GM12891 (cell line): Measurements from ENCODE around the gene COPS8.

Source experiments
- DNase-seq: peaks from one replicate; pipeline ENCODE4 v3.0.0; 2011; ENCODE audit warnings: low spot score; ENCODE audit not compliant: insufficient read length
- FAIRE-seq: peaks from 2 replicates; lab custom pipeline; 2011; peaks lifted over from hg19 to GRCh38; lab: Jason Lieb, UNC
- PAX5 ChIP-seq: IDR thresholded peaks from 2 replicates; pipeline ENCODE4 v1.6.1; 2011; ENCODE audit warnings: low read length, moderate library complexity, mild to moderate bottlenecking; ENCODE audit not compliant: insufficient read depth, severe bottlenecking
- POLR2A ChIP-seq: IDR thresholded peaks from 2 replicates; pipeline ENCODE4 v1.6.1; 2011; ENCODE audit warnings: low read depth, low read length, control low read depth
- POLR2AphosphoS5 ChIP-seq: IDR thresholded peaks from 2 replicates; pipeline ENCODE4 v1.6.1; 2011; ENCODE audit warnings: low read depth, low read length, control low read depth
- POU2F2 ChIP-seq: IDR thresholded peaks from 2 replicates; pipeline ENCODE4 v1.6.1; 2011; ENCODE audit warnings: low read depth, mild to moderate bottlenecking, control low read depth, low read length, moderate library complexity
- SPI1 ChIP-seq: IDR thresholded peaks from 2 replicates; pipeline ENCODE4 v1.6.1; 2011; ENCODE audit warnings: low read depth, low read length, control low read depth
- TAF1 ChIP-seq: IDR thresholded peaks from 2 replicates; pipeline ENCODE4 v1.6.1; 2011; ENCODE audit warnings: low read depth, low read length, control low read depth

COPS8 gene

GRCh38 chr2:237051861-237052260 lies 33.8 kb upstream of the COPS8 start:
- no peak for TF ChIP-seq POLR2AphosphoS5
- TF ChIP-seq POU2F2, result no peak
- no peak for TF ChIP-seq PAX5
- TF ChIP-seq TAF1, result no peak
- TF ChIP-seq SPI1, result no peak
- TF ChIP-seq POLR2A, result no peak
- FAIRE-seq (no peak), DNase-seq (no peak)

DNA sequence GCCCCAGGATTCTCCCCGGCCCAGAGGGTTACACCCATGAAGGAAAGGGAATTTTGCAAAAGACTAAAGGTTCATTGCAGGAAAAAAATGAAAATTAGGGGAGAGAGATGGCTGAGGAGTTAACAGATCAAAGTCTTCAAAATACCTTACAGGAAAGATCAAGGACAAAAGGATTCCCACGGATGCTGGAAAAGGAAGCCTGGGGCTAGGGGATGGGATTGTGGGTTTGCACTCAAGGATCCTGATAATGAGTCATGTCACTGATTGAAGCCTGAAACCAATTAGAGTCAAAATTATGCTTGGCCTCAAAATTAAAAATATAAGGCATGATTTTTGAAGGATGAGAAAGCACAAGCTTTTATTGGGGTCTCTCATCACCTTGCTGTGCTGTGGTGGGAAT lies 32.6 kb upstream of the COPS8 start:
- TF ChIP-seq POLR2AphosphoS5, result no peak
- TF ChIP-seq PAX5, result no peak
- no peak for TF ChIP-seq TAF1
- no peak for TF ChIP-seq POLR2A
- TF ChIP-seq POU2F2, result no peak
- TF ChIP-seq SPI1, result no peak
- DNase-seq (no peak), FAIRE-seq (no peak)

- no peak for TF ChIP-seq POU2F2
- no peak for TF ChIP-seq SPI1
- TF ChIP-seq PAX5, result no peak
- no peak for TF ChIP-seq POLR2A
- no peak for TF ChIP-seq TAF1
- no peak for FAIRE-seq
- no peak for DNase-seq
These were observed 30.1 kb upstream of the COPS8 start for GRCh38 chr2:237055386-237056100.

DNA sequence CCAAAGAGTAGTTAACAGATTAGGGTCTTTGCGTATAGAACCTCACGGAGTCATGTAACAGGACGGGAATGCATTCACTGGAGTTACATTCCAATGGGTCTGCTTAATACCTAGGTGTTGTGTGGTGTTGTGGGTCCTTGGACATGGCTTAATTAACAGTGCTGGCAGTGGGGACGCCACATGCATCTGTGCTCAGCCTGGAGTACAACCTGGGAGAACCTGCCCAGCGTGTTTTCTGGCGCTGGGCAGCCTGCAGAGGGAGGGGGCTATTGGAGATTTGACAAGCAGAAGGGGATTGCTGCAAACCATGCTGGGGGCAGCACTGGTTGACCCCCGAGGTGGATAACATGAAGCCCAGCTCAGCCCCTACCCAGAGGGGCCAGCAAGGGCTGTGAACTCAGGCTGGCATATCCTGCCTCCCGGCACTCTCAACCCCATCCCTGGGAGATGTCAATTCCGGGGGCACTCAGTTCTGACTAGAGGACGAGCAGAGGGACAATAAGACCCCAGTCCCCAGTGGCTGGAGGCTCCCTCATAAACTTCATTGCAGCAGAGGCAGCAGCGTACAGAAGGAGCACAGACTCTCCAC lies 29.3 kb upstream of the COPS8 start:
- no peak for DNase-seq
- no peak for FAIRE-seq
- TF ChIP-seq PAX5, result no peak
- no peak for TF ChIP-seq POU2F2
- TF ChIP-seq POLR2AphosphoS5, result no peak
- no peak for TF ChIP-seq TAF1
- TF ChIP-seq SPI1, result no peak
- no peak for TF ChIP-seq POLR2A

DNA sequence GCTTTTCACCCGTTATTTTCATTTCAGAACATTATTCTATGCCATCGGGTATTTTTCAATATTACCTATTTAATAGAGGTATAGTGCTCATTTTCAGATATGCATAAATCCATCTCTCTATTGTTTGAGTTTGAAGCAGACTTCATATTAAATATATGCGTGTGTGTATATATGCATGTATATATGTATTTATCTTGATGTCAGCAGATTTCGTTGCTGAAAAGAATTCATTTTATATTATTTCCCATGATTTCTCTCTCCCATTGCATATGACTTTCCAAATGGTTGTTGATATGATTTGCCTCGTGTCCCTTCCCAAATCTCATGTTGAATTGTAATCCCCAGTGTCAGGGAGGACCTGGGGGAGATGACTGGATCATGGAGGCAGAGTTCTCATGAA lies 28.6 kb upstream of the COPS8 start:
- DNase-seq (no peak), FAIRE-seq (no peak)

GRCh38 chr2:237057893-237058300 lies 27.8 kb upstream of the COPS8 start:
- no peak for DNase-seq
- TF ChIP-seq POU2F2 (peak; percentile 99), SPI1 (no peak), TAF1 (no peak), PAX5 (peak; percentile 2)
- FAIRE-seq, result peak; percentile 98

More for the DNA sequence above, 28.6 kb upstream of the COPS8 start:
- no peak for TF ChIP-seq SPI1
- TF ChIP-seq PAX5, result no peak
- no peak for TF ChIP-seq TAF1
- TF ChIP-seq POLR2AphosphoS5, result no peak
- TF ChIP-seq POU2F2, result no peak
- TF ChIP-seq POLR2A, result no peak

- TF ChIP-seq TAF1 (no peak), SPI1 (peak; percentile 44), POU2F2 (no peak), PAX5 (no peak), POLR2A (no peak), POLR2AphosphoS5 (no peak)
- FAIRE-seq (peak; percentile 56), DNase-seq (no peak)
These were observed 27.3 kb upstream of the COPS8 start for GRCh38 chr2:237058423-237058822.

GRCh38 chr2:237059155-237059875 lies 26.4 kb upstream of the COPS8 start:
- no peak for TF ChIP-seq POLR2A
- TF ChIP-seq POU2F2, result peak; percentile 88
- TF ChIP-seq TAF1, result no peak
- TF ChIP-seq POLR2AphosphoS5, result no peak
- TF ChIP-seq PAX5, result peak; percentile 66
- TF ChIP-seq SPI1, result peak; percentile 73
- FAIRE-seq, result peak; percentile 82
- peak; percentile 47 for DNase-seq

DNA sequence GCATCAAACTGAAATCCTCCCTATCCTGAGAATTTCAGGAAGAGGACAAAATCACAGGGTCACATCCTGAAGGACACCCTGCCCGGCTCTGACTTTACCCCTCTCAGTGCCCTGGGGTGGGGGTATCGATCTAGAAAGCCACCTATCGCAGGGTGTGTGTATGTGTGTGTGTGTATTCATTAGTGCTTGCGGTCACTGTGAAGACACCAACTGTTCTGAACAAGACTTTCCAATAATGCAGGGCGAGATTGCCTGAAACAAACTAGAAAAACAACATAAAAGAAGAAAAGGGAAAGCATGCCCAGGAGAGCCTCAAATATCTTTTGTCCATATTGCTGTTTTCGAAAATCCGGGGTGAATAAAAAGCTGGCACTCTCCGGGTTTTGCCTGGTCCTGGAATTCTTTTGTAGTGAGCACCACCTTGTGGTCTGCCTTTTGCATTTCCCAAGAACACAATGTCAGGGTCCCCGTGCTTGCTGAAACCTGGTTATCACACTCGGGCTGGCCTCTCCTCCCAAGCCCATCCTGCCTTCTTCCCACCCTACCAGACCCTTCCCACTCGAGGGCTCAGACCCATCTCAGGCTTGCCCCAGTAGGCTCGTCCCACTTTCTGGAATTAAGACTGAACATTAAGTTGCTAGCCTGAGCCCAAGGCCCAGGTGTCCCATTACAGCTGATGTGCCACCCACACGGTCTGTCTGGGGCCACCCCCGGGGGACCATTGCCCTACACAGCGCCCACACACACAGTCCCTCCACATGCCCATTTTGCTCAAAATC lies 25.0 kb upstream of the COPS8 start:
- peak; percentile 88 for FAIRE-seq
- DNase-seq, result no peak

More for the DNA sequence above, 25.0 kb upstream of the COPS8 start:
- TF ChIP-seq POLR2AphosphoS5 (no peak), TAF1 (no peak), POLR2A (no peak), SPI1 (no peak), PAX5 (no peak), POU2F2 (no peak)
